Measurements from ENCODE around the gene PEA15.

GRCh38 chr1:160207118-160207650 lies 2.0 kb downstream of the PEA15 start:
- no peak for TF ChIP-seq REST (IDR thresholded peaks at IDR 0.05; ENCODE audit: low read depth)
- TF ChIP-seq CTCF (IDR thresholded peaks at IDR 0.05 in 2 of 3, conservative IDR thresholded peaks at IDR 0.05 in 1 of 3; ENCODE audit: borderline replicate concordance in 1 of 3, insufficient read depth in 1 of 3, low read depth in 2 of 3, low read length in 2 of 3): no peak
- no peak for TF ChIP-seq EZH2phosphoT487 (IDR thresholded peaks at IDR 0.05; ENCODE audit: borderline replicate concordance)
